Neural cell (in vitro differentiated cells): Measurements from ENCODE around the gene ERC2.
A peak's percentile ranks its signal among the peaks of the same experiment; 100 is the strongest.

ENCODE experiments used
- CTCF ChIP-seq: fragments of 450-650 bp; IDR thresholded peaks from 2 replicates; pipeline ENCODE4 v1.5.1; 2014; ENCODE audit warnings: antibody characterized with exemption, mild to moderate bottlenecking, moderate library complexity; ENCODE audit not compliant: poor library complexity, severe bottlenecking
- TAF1 ChIP-seq: IDR thresholded peaks from 2 replicates; pipeline ENCODE4 v1.6.1; 2012; ENCODE audit warnings: low read depth

DNA sequence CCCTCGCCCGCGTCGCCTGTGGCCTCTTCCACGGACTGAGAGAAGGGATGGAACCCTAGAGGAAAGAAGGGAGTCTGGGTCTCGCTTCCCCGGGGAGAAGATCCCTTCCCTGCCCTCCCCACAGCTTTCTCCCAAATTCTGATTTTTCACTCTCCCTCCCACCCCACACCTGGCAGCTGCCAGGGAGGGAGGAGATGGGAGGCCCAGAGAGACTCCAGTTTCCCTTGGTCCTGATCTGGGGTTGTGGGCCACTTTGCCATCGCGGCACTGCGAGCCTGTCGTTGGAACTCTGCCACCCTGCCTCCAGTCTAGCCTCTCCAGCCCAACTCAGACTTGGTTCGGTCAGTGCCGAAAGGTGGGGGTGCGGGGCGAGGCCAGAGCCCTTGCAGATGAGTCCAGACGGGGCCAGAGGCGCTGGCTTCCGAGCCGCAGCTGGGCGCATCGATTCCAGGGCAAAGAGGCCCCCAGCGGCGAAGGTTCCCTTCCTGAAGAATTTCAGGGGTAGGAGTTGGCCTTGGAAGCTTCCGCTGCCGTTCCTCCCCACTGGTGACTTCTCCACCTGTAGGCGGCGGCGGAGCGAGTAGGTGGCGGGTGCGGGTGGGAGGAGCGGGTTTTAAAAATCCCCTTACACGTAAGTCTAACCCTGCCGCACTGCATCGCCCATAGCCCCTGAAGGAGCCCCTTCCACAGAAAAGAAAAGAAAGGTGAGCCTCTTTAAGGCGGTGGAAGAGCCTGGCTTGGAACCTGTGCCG is 986.3 kb downstream of the ERC2 start:
- no peak for TF ChIP-seq TAF1
- peak; percentile 16 for TF ChIP-seq CTCF
